GM21515 (cell line): ENCODE data around the gene ARHGAP40.
A peak's percentile ranks its signal among the peaks of the same experiment; 100 is the strongest.

Source experiments
- ATAC-seq: cut with Tn5 transposase; IDR thresholded peaks from one replicate; pipeline ENCODE4 v1.9.1; 2021; ENCODE audit not compliant: unreplicated experiment

The ARHGAP40 gene

DNA sequence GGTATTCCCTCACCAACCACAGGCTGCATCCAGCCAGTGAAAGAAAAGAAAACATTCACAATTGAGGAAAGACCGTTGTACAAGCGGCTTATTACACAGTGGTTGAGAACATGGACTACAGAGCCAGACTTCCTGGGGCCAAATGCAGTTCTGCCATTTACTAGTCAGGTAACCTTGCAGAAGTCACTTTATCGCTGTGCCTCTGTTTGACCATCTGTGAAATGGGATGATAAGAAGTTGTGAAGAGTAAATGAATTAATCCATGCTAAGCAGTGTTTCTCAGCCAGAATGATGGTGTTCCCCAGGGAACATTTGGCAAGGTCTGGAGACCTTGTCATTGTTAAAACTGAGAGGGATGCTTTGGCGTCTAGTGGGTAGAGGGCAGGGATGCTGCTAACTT lies 14.8 kb downstream of the ARHGAP40 start:
- ATAC-seq, result no peak

- no peak for ATAC-seq
Measured at GRCh38 chr20:38617011-38617829, 15.6 kb downstream of the ARHGAP40 start.

DNA sequence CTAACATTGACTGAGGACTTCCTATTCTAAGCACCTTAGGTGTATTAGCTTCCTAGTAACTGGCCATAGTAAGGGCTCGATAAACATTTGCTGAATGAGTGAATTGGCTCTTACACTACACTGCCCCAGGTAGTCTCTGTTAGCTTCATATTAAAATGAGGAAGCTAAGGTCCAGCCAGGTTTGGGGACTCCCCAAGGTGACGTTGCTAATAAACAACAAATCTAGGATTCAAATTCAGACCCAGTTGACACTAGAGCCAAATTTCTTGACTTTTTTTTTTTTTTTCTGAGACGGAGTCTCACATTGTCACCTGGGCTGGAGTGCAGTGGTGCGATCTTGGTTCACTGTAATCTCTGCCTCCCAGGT lies 16.2 kb downstream of the ARHGAP40 start:
- ATAC-seq, result no peak

DNA sequence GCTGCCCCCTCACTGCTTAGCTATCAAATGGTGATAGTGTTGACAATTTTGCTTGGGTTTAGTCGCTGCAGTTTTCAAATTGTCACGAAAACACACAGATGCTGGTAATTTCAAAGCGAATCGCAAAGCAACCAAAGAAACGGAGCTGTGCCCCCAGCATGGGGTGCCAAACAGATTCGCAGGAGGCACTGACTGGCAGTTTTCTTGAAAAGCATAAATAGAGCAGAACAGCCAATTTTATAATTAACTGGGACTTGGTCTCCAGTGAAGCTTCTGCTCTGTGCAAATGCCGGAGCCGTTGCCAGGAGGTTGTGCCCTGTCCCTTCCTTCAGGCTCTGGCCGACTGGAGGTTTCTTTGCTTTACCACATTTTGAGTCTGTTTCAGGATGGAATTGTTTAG lies 18.8 kb downstream of the ARHGAP40 start:
- ATAC-seq, result no peak

DNA sequence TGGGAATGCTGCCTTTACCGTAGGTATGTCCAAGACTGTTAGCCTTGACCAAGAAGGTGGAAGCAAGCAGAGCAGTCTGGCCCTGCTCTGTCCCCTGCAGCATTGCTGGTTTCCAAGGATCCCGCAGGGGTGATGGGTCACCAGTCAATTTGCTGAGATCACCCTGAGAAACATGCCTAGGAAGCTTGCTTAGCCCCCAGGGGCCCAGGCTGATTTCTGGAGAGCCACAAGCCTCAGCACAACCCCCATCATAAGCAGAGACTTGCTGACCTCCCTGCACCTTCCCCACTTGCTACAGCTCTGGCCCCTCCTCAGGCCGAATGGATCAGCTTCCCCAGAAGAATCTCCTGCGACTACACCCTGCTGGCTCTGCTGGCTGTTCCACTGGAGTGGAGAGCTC lies 21.5 kb downstream of the ARHGAP40 start:
- no peak for ATAC-seq

DNA sequence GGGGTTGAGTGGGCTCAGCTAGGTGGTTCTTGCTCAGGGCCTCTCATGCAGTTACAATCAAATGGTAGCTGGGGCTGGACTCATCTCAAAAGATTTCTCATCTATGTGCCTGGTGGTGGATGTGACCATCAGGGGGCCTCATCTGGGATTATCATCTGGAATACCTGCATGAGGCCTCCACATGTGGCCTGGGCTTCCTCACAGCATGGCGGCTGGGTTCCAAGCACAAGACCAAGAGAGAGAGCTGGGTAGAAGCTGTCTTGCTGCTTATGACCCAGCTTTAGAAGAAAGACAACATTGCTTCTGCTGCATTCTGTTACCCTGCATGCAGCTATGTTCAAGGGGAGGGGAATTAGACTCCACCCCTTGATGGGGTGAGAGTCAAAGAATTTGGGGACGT lies 22.5 kb downstream of the ARHGAP40 start:
- ATAC-seq, result no peak

DNA sequence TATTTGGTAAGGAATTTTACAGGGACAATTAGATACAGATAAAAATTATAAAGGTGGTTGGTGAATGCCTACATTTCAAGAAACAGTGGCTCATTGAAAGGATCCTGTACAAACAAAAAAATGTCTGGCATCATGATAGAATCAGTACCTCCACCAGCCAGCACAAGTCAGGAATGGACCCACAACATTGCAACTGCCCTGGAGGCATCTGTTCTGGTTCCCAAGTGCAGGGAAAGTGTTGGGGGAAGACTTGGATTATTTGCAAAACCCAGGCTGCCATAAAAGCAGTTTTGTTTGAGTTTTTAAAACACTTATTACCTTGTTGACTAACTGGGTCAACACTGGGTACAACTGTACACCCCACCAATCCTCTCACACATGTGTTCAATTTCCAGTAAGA lies 24.3 kb downstream of the ARHGAP40 start:
- no peak for ATAC-seq

GRCh38 chr20:38626921-38627659 lies 25.5 kb downstream of the ARHGAP40 start:
- no peak for ATAC-seq

DNA sequence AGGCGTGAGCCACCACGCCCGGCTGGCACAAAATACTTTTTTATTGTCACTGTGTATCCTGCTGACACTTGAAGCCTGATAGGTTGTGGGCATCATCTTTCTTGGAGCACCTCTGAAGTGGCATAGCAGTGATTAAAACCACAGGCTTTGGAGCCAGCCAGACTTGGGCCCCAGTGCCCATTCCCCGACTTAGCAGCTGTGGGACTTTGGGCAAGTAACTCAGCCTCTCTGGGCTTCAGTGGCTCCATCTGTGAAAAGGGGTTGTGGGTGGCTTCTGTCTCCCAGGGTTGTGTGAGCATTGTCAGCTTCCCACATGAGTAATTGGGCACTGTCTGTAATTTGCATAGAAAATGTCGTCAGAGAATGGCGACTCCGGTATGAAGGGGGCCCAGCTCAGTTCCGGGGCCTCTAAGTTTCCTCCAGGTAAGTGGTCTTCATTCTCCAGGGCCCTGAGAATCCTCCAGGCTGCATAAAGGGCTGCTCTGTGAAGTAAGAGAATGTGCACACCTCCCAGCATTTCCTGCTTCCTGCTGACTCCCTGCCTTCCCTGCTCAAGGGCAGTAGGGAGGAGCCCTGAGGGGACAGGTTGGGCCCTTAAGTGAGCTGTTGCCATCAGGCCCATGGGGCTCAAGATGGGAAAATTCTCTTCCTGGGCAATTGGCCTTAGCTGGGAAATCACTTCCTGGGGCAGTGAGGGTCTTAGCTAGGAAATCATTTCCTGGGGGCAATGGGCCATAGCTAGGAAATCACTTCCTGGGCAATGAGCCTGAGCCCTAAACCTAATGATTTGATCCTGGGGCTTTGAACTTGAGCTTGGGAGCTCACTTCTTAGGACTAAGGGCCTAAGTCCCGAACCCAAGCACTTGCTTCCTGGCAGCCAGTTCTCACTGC lies 27.2 kb downstream of the ARHGAP40 start:
- ATAC-seq, result no peak

GRCh38 chr20:38629979-38630378 lies 28.4 kb downstream of the ARHGAP40 start:
- no peak for ATAC-seq

GRCh38 chr20:38630727-38631126 lies 29.1 kb downstream of the ARHGAP40 start:
- ATAC-seq, result no peak

DNA sequence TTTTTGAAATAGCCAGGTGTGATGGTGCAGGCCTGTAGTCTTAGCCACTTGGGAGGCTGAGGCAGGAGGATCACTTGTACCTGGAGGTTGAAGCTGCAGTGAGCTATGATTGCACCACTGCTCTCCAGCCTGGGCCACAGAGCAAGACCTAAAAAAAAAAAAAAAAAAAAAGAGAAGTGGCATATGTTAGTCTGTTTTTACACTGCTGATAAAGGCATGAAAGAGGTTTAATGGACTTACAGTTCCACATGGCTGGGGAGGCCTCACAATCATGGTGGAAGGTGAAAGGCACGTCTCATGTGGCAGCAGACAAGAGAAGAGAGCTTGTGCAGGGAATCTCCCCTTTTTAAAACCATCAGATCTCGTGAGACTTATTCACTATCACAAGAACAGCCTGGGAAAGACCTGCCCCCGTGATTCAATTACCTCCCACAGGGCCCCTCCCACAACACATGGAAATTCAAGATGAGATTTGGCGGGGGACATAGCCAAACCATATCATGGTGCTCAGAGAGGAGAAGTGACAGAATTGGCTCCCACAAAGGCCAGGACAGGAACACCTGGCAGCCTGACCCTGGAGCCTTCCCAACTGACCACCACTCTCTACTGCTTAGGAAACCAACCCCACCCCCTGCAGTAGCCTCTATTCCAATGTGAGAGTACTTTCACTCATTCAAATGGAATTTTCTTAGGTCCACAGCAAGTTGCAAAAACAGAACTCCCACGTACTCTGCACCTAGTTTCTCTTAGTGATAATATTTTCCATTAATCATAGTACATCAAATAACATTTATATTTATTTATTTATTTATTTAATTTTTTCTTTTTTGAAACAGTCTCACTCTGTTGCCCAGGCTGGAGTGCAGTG lies 29.8 kb downstream of the ARHGAP40 start:
- no peak for ATAC-seq

DNA sequence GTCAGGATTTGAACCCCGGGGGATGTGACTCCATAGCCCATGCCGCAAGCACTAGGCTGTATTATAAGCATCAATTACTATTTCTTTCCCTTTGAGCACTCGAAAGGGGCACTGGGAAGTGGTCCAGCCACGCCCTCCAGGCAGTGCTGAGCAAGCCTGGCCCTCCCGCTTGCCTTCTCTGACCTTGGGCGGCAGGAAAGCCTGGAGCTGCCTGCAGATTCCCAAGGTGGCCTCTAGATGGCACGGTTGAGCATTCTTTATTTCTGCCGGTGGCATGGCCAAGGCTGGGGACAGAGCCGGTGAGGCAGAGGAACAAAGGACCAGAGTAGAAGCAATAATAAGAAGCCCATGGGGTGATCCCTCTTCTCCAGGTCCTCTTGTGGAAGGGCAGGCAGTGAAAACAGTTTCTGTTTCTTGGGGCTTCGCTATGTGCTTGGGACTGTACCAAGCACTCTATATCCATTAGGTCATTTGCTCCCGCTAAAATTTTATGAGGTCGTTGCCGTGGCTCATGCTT lies 32.0 kb downstream of the ARHGAP40 start:
- peak; percentile 56 for ATAC-seq

GRCh38 chr20:38635721-38636288 lies 34.2 kb downstream of the ARHGAP40 start:
- ATAC-seq, result no peak

DNA sequence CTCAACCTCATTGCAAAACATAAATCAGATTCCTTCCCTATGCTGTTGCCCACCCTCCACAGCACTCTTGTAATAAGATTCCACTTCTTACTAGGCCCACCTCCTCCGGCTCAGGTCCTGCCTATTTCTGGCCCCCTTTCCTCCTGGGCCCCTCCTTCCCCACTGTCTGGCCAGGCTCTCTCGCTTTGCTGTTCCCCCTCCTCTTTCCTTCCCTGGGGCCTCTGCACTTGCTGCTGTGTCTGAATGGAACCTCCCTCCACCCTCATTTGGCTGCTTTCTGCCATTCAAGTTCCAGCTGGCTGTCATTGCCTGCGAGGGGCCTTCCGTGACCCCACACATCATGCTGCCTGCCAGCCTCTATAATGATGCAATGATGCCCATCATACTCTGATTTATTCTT lies 38.9 kb downstream of the ARHGAP40 start:
- ATAC-seq, result no peak

GRCh38 chr20:38642498-38642897 lies 40.9 kb downstream of the ARHGAP40 start:
- no peak for ATAC-seq

DNA sequence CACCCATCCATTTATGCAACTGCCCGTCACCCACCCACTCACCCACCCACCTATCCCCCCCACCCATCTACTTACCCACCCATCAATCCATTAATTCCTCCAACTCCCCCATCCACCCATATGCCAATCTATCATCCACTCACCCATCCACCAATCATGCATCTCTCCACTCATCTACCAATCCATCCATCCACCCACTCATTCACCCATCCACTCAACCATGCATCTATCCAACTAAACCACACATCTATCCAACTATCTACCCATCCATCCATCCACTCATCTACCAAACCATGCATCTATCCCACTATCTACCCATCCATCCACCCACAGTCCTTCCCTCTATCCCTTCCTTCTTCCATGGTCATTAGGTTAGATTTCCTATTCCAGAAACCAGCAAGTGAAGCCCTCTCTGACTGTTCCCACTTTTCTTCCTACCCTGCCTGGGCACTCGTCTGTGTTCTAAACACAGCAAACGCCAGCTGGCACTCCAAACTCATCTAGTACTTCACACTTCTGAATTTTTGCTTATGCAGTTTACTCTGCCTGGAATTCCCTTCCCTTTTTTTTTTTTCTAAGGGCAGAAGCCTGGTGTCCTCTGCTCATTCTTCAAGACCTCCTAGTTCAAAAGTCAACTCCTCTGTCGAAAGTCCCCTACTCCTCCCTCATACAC lies 43.1 kb downstream of the ARHGAP40 start:
- no peak for ATAC-seq

DNA sequence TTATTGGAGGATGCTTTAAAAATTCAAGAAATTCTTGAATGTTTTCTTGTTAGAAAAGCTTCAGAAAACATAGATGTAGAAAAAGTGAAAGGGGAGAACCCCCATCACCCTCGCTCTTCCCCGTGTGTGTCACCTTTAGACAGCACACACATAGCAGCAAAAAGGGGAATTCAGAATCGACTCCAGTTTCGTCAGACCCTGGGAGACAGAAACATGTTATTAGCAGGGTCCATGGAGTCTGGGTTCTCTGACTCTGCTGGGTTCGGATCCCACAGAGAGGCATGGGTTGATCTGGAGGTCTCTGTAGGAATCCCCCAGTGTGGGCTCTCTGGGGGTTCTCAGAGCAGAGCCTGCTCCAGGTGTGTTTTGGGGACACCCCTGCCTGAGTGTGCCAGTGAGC lies 43.7 kb downstream of the ARHGAP40 start:
- no peak for ATAC-seq
